Neural crest cell (in vitro differentiated cells): Measurements from ENCODE around the gene SLIT3. TPM values are rescaled to one million over a fixed set of nuclear protein-coding genes. Genes with fewer than 3 reads are reported as not detected.

Experiments
- DNase-seq: peaks from one replicate; pipeline ENCODE4 v3.0.0; 2021; ENCODE audit warnings: low read depth, mixed read lengths, low spot score
- H3K27ac Mint-ChIP-seq: one replicate; pipeline ENCODE4 v1.8.0; 2021; ENCODE audit warnings: mild to moderate bottlenecking, mixed read lengths; ENCODE audit not compliant: unreplicated experiment
- H3K27me3 Mint-ChIP-seq: 2 replicates; pipeline ENCODE4 v1.8.0; 2021; ENCODE audit warnings: low read depth, mild to moderate bottlenecking, mixed read lengths
- H3K36me3 Mint-ChIP-seq: 2 replicates; pipeline ENCODE4 v1.8.0; 2021; ENCODE audit warnings: low read depth, mild to moderate bottlenecking, mixed read lengths
- H3K4me1 Mint-ChIP-seq: 2 replicates; pipeline ENCODE4 v1.8.0; 2021; ENCODE audit warnings: mixed read lengths
- H3K4me3 Mint-ChIP-seq: one replicate; pipeline ENCODE4 v1.8.0; 2021; ENCODE audit warnings: mild to moderate bottlenecking, mixed read lengths
- H3K9me3 Mint-ChIP-seq: 2 replicates; pipeline ENCODE4 v1.8.0; 2021; ENCODE audit warnings: mixed read lengths
- CTCF ChIP-seq: fragments of 200-600 bp; sonication (generic); conservative IDR thresholded peaks from 2 replicates; pipeline ENCODE4 v1.5.0; 2021; ENCODE audit warnings: antibody characterized with exemption, mild to moderate bottlenecking
- total RNA-seq: library from RNA; stranded (reverse); gene quantifications from 2 replicates; pipeline ENCODE4 v1.2.1, GENCODE V29; 2021

SLIT3 gene
- total RNA-seq, 1 donor from 2014 or later: 13.3 TPM

- H3K27me3 Mint-ChIP-seq: no peaks in the 10 kb centered on the region
- DNase-seq: no peak
- no peaks in the 10 kb centered on the region for H3K4me1 Mint-ChIP-seq
- no peaks in the 10 kb centered on the region for H3K36me3 Mint-ChIP-seq
- H3K9me3 Mint-ChIP-seq: peaks cover 4% of the 10 kb centered on the region
- H3K4me3 Mint-ChIP-seq: no peak overlapping the region
- H3K27ac Mint-ChIP-seq: no peak overlapping the region
- no peak for TF ChIP-seq CTCF
These were observed 228.7 kb downstream of the SLIT3 start for GRCh38 chr5:169072233-169072632.

GRCh38 chr5:169070413-169070812 lies 230.5 kb downstream of the SLIT3 start:
- Mint-ChIP-seq H3K36me3 (no peaks in the 10 kb centered on the region), H3K4me1 (no peaks in the 10 kb centered on the region)

GRCh38 chr5:169067751-169068173 lies 233.2 kb downstream of the SLIT3 start:
- Mint-ChIP-seq H3K4me1 (peaks cover 15% of the 10 kb centered on the region), H3K4me3 (no peak overlapping the region), H3K27me3 (peaks cover 2% of the 10 kb centered on the region), H3K9me3 (no peaks in the 10 kb centered on the region), H3K36me3 (no peaks in the 10 kb centered on the region), H3K27ac (no peak overlapping the region)
- no peak for DNase-seq
- no peak for TF ChIP-seq CTCF

More at GRCh38 chr5:169070413-169070812, 230.5 kb downstream of the SLIT3 start:
- no peak for TF ChIP-seq CTCF
- no peak for DNase-seq
- Mint-ChIP-seq H3K27ac (no peak overlapping the region), H3K27me3 (no peaks in the 10 kb centered on the region), H3K4me3 (no peak overlapping the region), H3K9me3 (peaks cover 4% of the 10 kb centered on the region)

GRCh38 chr5:169065400-169065799 lies 235.5 kb downstream of the SLIT3 start:
- Mint-ChIP-seq H3K27me3 (peaks cover 2% of the 10 kb centered on the region), H3K36me3 (no peaks in the 10 kb centered on the region), H3K27ac (no peak overlapping the region), H3K4me3 (no peak overlapping the region), H3K4me1 (peaks cover 15% of the 10 kb centered on the region), H3K9me3 (no peaks in the 10 kb centered on the region)
- TF ChIP-seq CTCF: no peak
- DNase-seq: no peak

- no peak for TF ChIP-seq CTCF
- no peaks in the 10 kb centered on the region for H3K9me3 Mint-ChIP-seq
- H3K4me3 Mint-ChIP-seq: no peak overlapping the region
- no peaks in the 10 kb centered on the region for H3K36me3 Mint-ChIP-seq
- H3K27me3 Mint-ChIP-seq: peaks cover 2% of the 10 kb centered on the region
- DNase-seq: no peak
- H3K27ac Mint-ChIP-seq: no peak overlapping the region
- H3K4me1 Mint-ChIP-seq: peaks cover 15% of the 10 kb centered on the region
These were observed 236.8 kb downstream of the SLIT3 start for GRCh38 chr5:169064093-169064492.
